ENCODE measurements around the gene CYP1A1.

GRCh38 chr15:74716651-74717050 is 8.7 kb downstream of the CYP1A1 start:
- no peak for TF ChIP-seq POLR2AphosphoS5 (IDR thresholded peaks at IDR 0.05; ENCODE audit: control insufficient read depth, insufficient read depth, low read depth, low read length)
- no peak for TF ChIP-seq MAFK (IDR thresholded peaks at IDR 0.05; ENCODE audit: low read length)
- TF ChIP-seq ZBTB11 (CRISPR knock-in tag; IDR thresholded peaks at IDR 0.05): no peak
- TF ChIP-seq, protein P1, sequence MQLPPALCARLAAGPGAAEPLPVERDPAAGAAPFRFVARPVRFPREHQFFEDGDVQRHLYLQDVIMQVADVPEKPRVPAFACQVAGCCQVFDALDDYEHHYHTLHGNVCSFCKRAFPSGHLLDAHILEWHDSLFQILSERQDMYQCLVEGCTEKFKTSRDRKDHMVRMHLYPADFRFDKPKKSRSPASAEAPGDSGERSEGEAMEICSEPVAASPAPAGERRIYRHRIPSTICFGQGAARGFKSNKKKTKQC (CRISPR knock-in tag; IDR thresholded peaks at IDR 0.05): no peak
- TF ChIP-seq, protein P2, sequence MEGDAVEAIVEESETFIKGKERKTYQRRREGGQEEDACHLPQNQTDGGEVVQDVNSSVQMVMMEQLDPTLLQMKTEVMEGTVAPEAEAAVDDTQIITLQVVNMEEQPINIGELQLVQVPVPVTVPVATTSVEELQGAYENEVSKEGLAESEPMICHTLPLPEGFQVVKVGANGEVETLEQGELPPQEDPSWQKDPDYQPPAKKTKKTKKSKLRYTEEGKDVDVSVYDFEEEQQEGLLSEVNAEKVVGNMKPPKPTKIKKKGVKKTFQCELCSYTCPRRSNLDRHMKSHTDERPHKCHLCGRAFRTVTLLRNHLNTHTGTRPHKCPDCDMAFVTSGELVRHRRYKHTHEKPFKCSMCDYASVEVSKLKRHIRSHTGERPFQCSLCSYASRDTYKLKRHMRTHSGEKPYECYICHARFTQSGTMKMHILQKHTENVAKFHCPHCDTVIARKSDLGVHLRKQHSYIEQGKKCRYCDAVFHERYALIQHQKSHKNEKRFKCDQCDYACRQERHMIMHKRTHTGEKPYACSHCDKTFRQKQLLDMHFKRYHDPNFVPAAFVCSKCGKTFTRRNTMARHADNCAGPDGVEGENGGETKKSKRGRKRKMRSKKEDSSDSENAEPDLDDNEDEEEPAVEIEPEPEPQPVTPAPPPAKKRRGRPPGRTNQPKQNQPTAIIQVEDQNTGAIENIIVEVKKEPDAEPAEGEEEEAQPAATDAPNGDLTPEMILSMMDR (IDR thresholded peaks at IDR 0.05 in 2 of 3, conservative IDR thresholded peaks at IDR 0.05 in 1 of 3; ENCODE audit: insufficient read depth in 2 of 3, low read depth in 1 of 3, low read length in 3 of 3): no peak
- no peak for TF ChIP-seq XRCC3 (IDR thresholded peaks at IDR 0.05)
- TF ChIP-seq, protein P3, sequence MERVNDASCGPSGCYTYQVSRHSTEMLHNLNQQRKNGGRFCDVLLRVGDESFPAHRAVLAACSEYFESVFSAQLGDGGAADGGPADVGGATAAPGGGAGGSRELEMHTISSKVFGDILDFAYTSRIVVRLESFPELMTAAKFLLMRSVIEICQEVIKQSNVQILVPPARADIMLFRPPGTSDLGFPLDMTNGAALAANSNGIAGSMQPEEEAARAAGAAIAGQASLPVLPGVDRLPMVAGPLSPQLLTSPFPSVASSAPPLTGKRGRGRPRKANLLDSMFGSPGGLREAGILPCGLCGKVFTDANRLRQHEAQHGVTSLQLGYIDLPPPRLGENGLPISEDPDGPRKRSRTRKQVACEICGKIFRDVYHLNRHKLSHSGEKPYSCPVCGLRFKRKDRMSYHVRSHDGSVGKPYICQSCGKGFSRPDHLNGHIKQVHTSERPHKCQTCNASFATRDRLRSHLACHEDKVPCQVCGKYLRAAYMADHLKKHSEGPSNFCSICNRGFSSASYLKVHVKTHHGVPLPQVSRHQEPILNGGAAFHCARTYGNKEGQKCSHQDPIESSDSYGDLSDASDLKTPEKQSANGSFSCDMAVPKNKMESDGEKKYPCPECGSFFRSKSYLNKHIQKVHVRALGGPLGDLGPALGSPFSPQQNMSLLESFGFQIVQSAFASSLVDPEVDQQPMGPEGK (CRISPR knock-in tag; IDR thresholded peaks at IDR 0.05; ENCODE audit: borderline replicate concordance): no peak
- no peak for TF ChIP-seq ZNF561 (CRISPR knock-in tag; conservative IDR thresholded peaks at IDR 0.05)
